Skeletal muscle satellite cell (primary cell): ENCODE results near the gene IREB2.

ENCODE experiments used
- H3K27me3 ChIP-seq: 2 replicates; pipeline ENCODE4 v1.7.0; 2013; ENCODE audit warnings: low read length; ENCODE audit not compliant: control insufficient read depth, insufficient read depth
- H3K36me3 ChIP-seq: 2 replicates; pipeline ENCODE4 v1.7.0; 2013; ENCODE audit warnings: mild to moderate bottlenecking, control low read depth, low read length; ENCODE audit not compliant: insufficient read depth
- H3K4me1 ChIP-seq: 2 replicates; pipeline ENCODE4 v1.7.0; 2013; ENCODE audit warnings: low read length; ENCODE audit not compliant: control insufficient read depth, insufficient read depth
- H3K4me2 ChIP-seq: 2 replicates; pipeline ENCODE4 v1.7.0; 2013; ENCODE audit warnings: mild to moderate bottlenecking, low read length
- H3K4me3 ChIP-seq: 2 replicates; pipeline ENCODE4 v1.7.0; 2013; ENCODE audit warnings: low read length
- H3K9ac ChIP-seq: 2 replicates; pipeline ENCODE4 v1.7.0; 2013; ENCODE audit warnings: mild to moderate bottlenecking, low read depth, low read length, moderate library complexity
- H3K9me3 ChIP-seq: replicated peaks from 2 replicates; pipeline ENCODE4 v1.7.0; 2013; ENCODE audit warnings: mild to moderate bottlenecking, control low read depth, low read length

The IREB2 gene

GRCh38 chr15:78408355-78408640, 29.7 kb upstream of the IREB2 start:
- H3K4me1 ChIP-seq: no peaks in the 10 kb centered on the region
- H3K9ac ChIP-seq: no peak overlapping the region
- peaks cover 57% of the 10 kb centered on the region for H3K27me3 ChIP-seq
- no peaks in the 10 kb centered on the region for H3K36me3 ChIP-seq
- H3K9me3 ChIP-seq: no peaks in the 10 kb centered on the region
- no peak overlapping the region for H3K4me2 ChIP-seq
- no peak overlapping the region for H3K4me3 ChIP-seq

GRCh38 chr15:78408961-78409360, 29.1 kb upstream of the IREB2 start:
- Histone ChIP-seq H3K4me2 (no peak overlapping the region), H3K27me3 (peaks cover 52% of the 10 kb centered on the region), H3K4me1 (no peaks in the 10 kb centered on the region), H3K36me3 (no peaks in the 10 kb centered on the region), H3K4me3 (no peak overlapping the region), H3K9me3 (no peaks in the 10 kb centered on the region), H3K9ac (no peak overlapping the region)

- Histone ChIP-seq H3K27me3 (peaks cover 62% of the 10 kb centered on the region), H3K4me3 (no peak overlapping the region), H3K4me2 (no peak overlapping the region), H3K36me3 (no peaks in the 10 kb centered on the region), H3K4me1 (no peaks in the 10 kb centered on the region), H3K9ac (no peak overlapping the region), H3K9me3 (no peaks in the 10 kb centered on the region)
These were observed 27.0 kb upstream of the IREB2 start for GRCh38 chr15:78411061-78411460.

- Histone ChIP-seq H3K9me3 (no peaks in the 10 kb centered on the region), H3K9ac (no peak overlapping the region), H3K4me2 (no peak overlapping the region), H3K27me3 (peaks cover 50% of the 10 kb centered on the region), H3K36me3 (no peaks in the 10 kb centered on the region), H3K4me3 (no peak overlapping the region), H3K4me1 (no peaks in the 10 kb centered on the region)
These were observed 23.3 kb upstream of the IREB2 start for GRCh38 chr15:78414621-78415250.

GRCh38 chr15:78415284-78415683, 22.7 kb upstream of the IREB2 start:
- Histone ChIP-seq H3K9ac (no peak overlapping the region), H3K27me3 (peaks cover 55% of the 10 kb centered on the region), H3K4me3 (no peak overlapping the region), H3K4me2 (no peak overlapping the region), H3K9me3 (no peaks in the 10 kb centered on the region), H3K4me1 (no peaks in the 10 kb centered on the region), H3K36me3 (no peaks in the 10 kb centered on the region)

- H3K9me3 ChIP-seq: no peaks in the 10 kb centered on the region
- H3K4me1 ChIP-seq: no peaks in the 10 kb centered on the region
- no peak overlapping the region for H3K9ac ChIP-seq
- no peaks in the 10 kb centered on the region for H3K36me3 ChIP-seq
- no peak overlapping the region for H3K4me2 ChIP-seq
- peaks cover 65% of the 10 kb centered on the region for H3K27me3 ChIP-seq
- H3K4me3 ChIP-seq: no peak overlapping the region
These were observed 20.0 kb upstream of the IREB2 start for GRCh38 chr15:78417754-78418630.

GRCh38 chr15:78418686-78419085, 19.3 kb upstream of the IREB2 start:
- Histone ChIP-seq H3K4me1 (no peaks in the 10 kb centered on the region), H3K4me3 (no peak overlapping the region), H3K27me3 (peaks cover 69% of the 10 kb centered on the region), H3K9ac (no peak overlapping the region), H3K4me2 (no peak overlapping the region), H3K9me3 (no peaks in the 10 kb centered on the region), H3K36me3 (no peaks in the 10 kb centered on the region)

GRCh38 chr15:78419367-78419766, 18.6 kb upstream of the IREB2 start:
- peaks cover 70% of the 10 kb centered on the region for H3K27me3 ChIP-seq
- no peak overlapping the region for H3K4me2 ChIP-seq
- no peaks in the 10 kb centered on the region for H3K36me3 ChIP-seq
- no peaks in the 10 kb centered on the region for H3K4me1 ChIP-seq
- H3K9ac ChIP-seq: no peak overlapping the region
- H3K4me3 ChIP-seq: no peak overlapping the region
- no peaks in the 10 kb centered on the region for H3K9me3 ChIP-seq

- Histone ChIP-seq H3K4me1 (no peaks in the 10 kb centered on the region), H3K9me3 (no peaks in the 10 kb centered on the region), H3K4me2 (no peak overlapping the region), H3K4me3 (no peak overlapping the region), H3K36me3 (no peaks in the 10 kb centered on the region), H3K9ac (no peak overlapping the region), H3K27me3 (peaks cover 71% of the 10 kb centered on the region)
These were observed 17.8 kb upstream of the IREB2 start for GRCh38 chr15:78420220-78420619.

- H3K36me3 ChIP-seq: no peaks in the 10 kb centered on the region
- no peak overlapping the region for H3K4me3 ChIP-seq
- H3K4me2 ChIP-seq: no peak overlapping the region
- H3K27me3 ChIP-seq: peaks cover 71% of the 10 kb centered on the region
- H3K9me3 ChIP-seq: no peaks in the 10 kb centered on the region
- H3K9ac ChIP-seq: no peak overlapping the region
- no peaks in the 10 kb centered on the region for H3K4me1 ChIP-seq
These were observed 17.2 kb upstream of the IREB2 start for GRCh38 chr15:78420766-78421165.

GRCh38 chr15:78421238-78421965, 16.6 kb upstream of the IREB2 start:
- H3K36me3 ChIP-seq: no peaks in the 10 kb centered on the region
- no peak overlapping the region for H3K4me3 ChIP-seq
- no peaks in the 10 kb centered on the region for H3K9me3 ChIP-seq
- H3K4me2 ChIP-seq: no peak overlapping the region
- H3K27me3 ChIP-seq: peaks cover 69% of the 10 kb centered on the region
- no peak overlapping the region for H3K9ac ChIP-seq
- H3K4me1 ChIP-seq: no peaks in the 10 kb centered on the region
